ENCODE results near the gene JAZF1.

- no peak for TF ChIP-seq CTCF (IDR thresholded peaks at IDR 0.05)
- TF ChIP-seq POLR2A (IDR thresholded peaks at IDR 0.05) = no peak
- TF ChIP-seq POLR2AphosphoS5 (IDR thresholded peaks at IDR 0.05; ENCODE audit: insufficient read depth in 1 of 2, low read depth in 1 of 2) = no peak
Observed at GRCh38 chr7:28106321-28106829, 74.2 kb downstream of the JAZF1 start.
